Activated CD4-positive, alpha-beta memory T cell treated with anti-CD3 and anti-CD28 coated beads, Interleukin-2, amount 10 ng/mL, durations not matched to agents 7 days and 5 days (primary cell): Measurements from ENCODE around the gene NPAS3. TPM values are rescaled to one million over a fixed set of nuclear protein-coding genes. Genes with fewer than 3 reads are reported as not detected.

Source experiments
- CTCF ChIA-PET: fragments of 350-600 bp; sonication (Branson Sonifier 250); formaldehyde crosslinking; loops from one replicate; lab custom pipeline; 2021; ENCODE audit warnings: antibody characterized with exemption, inconsistent platforms; lab: Charles Lee
- POLR2A ChIA-PET: fragments of 350-600 bp; sonication (Branson Sonifier 250); formaldehyde crosslinking; loops from one replicate; lab custom pipeline; 2021; ENCODE audit warnings: antibody characterized with exemption; lab: Charles Lee
- DNase-seq: peaks from one replicate; pipeline ENCODE4 v3.0.0-alpha.2; 2020
- H3K27ac Mint-ChIP-seq: one replicate; pipeline ENCODE4 v1.8.0; 2021; ENCODE audit warnings: mild to moderate bottlenecking, mixed read lengths
- H3K27me3 Mint-ChIP-seq: one replicate; pipeline ENCODE4 v1.8.0; 2021; ENCODE audit warnings: mixed read lengths
- H3K36me3 Mint-ChIP-seq: one replicate; pipeline ENCODE4 v1.8.0; 2021; ENCODE audit warnings: low read depth, mixed read lengths
- H3K4me1 Mint-ChIP-seq: one replicate; pipeline ENCODE4 v1.8.0; 2021; ENCODE audit warnings: mixed read lengths
- H3K4me3 Mint-ChIP-seq: one replicate; pipeline ENCODE4 v1.8.0; 2021; ENCODE audit warnings: mild to moderate bottlenecking, mixed read lengths
- H3K9me3 Mint-ChIP-seq: one replicate; pipeline ENCODE4 v1.8.0; 2021; ENCODE audit warnings: mixed read lengths
- total RNA-seq, 2 experiments: library from RNA; stranded (reverse); gene quantifications; one replicate each; pipeline ENCODE4 v1.2.3, GENCODE V29; 2021

NPAS3 gene
- total RNA-seq, 2 experiments from 2014 or later = not detected

DNA sequence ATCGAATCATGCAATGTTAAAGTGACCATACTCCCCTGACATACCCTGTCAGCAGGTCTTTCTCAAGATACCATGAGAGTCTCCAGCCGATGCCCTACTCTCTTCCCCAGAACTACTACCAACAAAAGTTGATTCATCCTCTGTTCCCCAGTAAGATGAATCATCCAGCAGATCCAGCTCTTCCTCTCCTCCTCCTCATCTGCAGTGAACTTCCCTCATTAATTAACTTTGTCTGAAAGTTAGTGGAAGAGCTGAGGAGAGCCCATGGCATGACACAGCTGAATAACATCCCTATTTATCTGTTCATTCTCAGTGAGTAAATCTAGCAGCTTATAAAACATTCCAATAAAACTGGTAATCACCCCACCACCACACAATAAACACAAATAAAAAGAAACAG is 798.8 kb downstream of the NPAS3 start:
- H3K27me3 Mint-ChIP-seq = peaks cover 2% of the 10 kb centered on the region
- H3K4me3 Mint-ChIP-seq = no peak overlapping the region
- POLR2A ChIA-PET = no interaction called here
- no peaks in the 10 kb centered on the region for H3K9me3 Mint-ChIP-seq
- CTCF ChIA-PET = no interaction called here
- H3K27ac Mint-ChIP-seq = no peak overlapping the region
- H3K4me1 Mint-ChIP-seq = no peaks in the 10 kb centered on the region
- H3K36me3 Mint-ChIP-seq = no peaks in the 10 kb centered on the region
- DNase-seq = no peak

DNA sequence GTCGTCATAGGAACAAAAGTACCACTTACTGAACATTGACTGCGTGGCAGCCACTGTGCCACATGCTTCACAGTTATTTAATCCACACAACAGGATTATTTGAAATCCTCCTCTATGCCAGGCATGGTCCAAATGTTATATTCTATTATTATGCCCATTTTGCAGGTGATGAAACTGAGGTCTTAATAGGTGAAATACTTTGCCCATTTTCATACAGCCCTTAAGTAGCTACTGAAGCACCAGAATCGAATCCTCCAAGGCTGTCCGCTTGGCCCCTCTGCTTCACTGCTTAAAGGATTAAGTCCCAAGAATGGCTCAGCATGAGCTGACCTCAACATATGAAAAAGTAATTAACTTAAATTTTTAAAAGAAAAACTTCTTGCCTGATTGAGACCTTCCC is 799.4 kb downstream of the NPAS3 start:
- Mint-ChIP-seq H3K27ac (no peak overlapping the region), H3K9me3 (no peaks in the 10 kb centered on the region), H3K36me3 (no peaks in the 10 kb centered on the region), H3K27me3 (peaks cover 2% of the 10 kb centered on the region), H3K4me3 (no peak overlapping the region), H3K4me1 (no peaks in the 10 kb centered on the region)
- ChIA-PET POLR2A (no interaction called here), CTCF (no interaction called here)
- DNase-seq = no peak

DNA sequence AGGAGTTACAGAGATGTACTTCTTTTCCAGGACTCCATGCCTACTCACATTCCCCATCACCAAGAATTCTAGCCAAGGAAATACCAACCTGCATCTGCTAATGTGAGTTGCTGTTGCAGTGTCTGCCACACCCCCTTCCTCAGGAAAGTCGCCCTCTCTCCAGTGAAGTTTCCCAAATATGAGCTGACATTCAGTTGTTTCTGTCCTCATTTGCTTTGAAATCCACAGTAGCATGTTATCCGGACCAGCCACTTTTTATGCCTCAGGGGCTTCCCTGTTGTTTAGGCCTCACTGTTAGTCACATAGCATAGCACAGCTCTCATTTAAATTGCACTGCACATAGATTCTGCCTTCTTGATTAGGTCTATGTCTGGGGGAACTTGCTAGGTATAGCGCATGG is 799.8 kb downstream of the NPAS3 start:
- Mint-ChIP-seq H3K4me1 (no peaks in the 10 kb centered on the region), H3K36me3 (no peaks in the 10 kb centered on the region), H3K4me3 (no peak overlapping the region), H3K27me3 (peaks cover 2% of the 10 kb centered on the region), H3K27ac (no peak overlapping the region), H3K9me3 (no peaks in the 10 kb centered on the region)
- ChIA-PET POLR2A (no interaction called here), CTCF (no interaction called here)
- DNase-seq = no peak

DNA sequence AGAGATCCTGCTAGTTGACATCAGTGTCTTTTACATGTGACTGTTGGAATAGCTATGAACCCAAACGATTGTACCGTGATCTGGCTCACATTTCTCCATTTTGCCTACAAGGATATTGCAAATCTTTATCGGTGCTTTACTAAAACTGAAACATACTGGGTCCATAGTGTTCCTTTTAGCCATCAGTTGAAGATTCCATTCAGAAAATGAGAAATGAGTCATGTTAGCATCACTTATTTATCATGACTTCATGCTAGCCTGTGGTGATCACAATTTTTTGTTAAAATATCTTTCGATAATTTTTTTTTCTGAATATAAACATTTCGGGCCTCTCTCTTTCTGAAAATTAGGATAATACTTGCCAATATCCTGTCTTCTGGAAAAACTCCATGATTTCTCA is 801.9 kb downstream of the NPAS3 start:
- no peak overlapping the region for H3K27ac Mint-ChIP-seq
- POLR2A ChIA-PET = no interaction called here
- DNase-seq = no peak
- peaks cover 2% of the 10 kb centered on the region for H3K27me3 Mint-ChIP-seq
- H3K4me3 Mint-ChIP-seq = no peak overlapping the region
- no peaks in the 10 kb centered on the region for H3K36me3 Mint-ChIP-seq
- CTCF ChIA-PET = no interaction called here
- no peaks in the 10 kb centered on the region for H3K9me3 Mint-ChIP-seq
- no peaks in the 10 kb centered on the region for H3K4me1 Mint-ChIP-seq

DNA sequence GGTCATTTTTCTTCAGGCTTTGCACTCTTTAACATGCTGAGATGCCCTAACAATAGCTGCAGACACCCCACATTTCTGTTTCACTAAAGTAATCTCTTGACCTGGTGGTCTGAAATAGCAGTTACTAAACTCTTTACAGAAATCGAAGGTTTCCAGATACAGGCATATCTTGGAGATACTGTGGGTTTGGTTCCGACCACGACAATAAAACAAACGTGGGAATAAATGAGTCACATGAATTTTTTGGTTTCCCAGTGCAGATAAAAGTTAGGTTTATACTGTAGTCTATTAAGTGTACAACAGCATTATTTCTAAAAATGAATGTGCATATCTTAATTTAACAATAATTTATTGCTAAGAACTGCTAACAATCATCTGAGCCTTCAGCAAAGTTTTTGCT is 803.5 kb downstream of the NPAS3 start:
- ChIA-PET CTCF (no interaction called here), POLR2A (no interaction called here)
- Mint-ChIP-seq H3K4me3 (no peak overlapping the region), H3K27me3 (peaks cover 2% of the 10 kb centered on the region), H3K9me3 (no peaks in the 10 kb centered on the region), H3K27ac (no peak overlapping the region), H3K4me1 (no peaks in the 10 kb centered on the region), H3K36me3 (no peaks in the 10 kb centered on the region)
- DNase-seq = no peak

DNA sequence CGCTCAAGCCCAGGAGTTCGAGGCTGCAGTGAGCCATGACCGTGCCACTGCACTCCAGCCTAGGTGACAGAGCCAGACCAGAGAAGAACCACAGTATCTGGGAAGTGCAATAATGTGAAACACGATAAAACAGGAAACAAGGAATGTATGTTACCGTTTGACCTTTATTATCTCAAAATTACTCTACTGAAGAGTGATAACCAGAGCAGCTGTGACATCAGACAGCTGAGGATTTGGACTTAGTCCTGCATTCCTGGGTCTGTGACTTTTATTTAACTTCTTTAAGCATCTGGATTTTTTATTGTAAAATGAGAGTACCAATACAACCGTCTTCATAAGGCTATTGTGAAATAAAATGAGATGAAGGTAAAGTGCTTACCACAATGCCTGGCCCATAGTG is 806.5 kb downstream of the NPAS3 start:
- CTCF ChIA-PET = no interaction called here
- no peaks in the 10 kb centered on the region for H3K9me3 Mint-ChIP-seq

DNA sequence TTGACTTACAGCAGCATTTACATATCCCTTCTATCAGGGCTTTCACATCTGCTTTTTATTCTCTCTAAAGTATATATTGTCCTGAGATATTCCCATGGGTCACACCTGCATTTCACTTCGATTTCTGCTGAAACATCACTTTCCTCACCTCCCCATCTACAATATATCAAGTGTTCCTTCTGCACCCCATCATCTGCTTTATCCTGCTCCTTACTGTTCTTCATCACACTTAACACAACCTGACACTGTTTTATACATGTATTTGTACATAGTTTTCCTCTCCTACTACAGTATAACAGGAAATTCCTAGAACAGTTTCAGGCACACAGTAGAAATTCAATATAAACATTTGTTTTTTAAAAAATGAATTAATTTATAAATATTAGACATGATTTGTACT is 809.1 kb downstream of the NPAS3 start:
- Mint-ChIP-seq H3K27ac (no peak overlapping the region), H3K4me1 (no peaks in the 10 kb centered on the region), H3K9me3 (no peaks in the 10 kb centered on the region), H3K36me3 (no peaks in the 10 kb centered on the region), H3K4me3 (no peak overlapping the region), H3K27me3 (no peaks in the 10 kb centered on the region)
- POLR2A ChIA-PET = no interaction called here
- CTCF ChIA-PET = no interaction called here
- no peak for DNase-seq

More for the DNA sequence above, 806.5 kb downstream of the NPAS3 start:
- H3K4me3 Mint-ChIP-seq = no peak overlapping the region
- H3K27me3 Mint-ChIP-seq = no peaks in the 10 kb centered on the region
- H3K4me1 Mint-ChIP-seq = no peaks in the 10 kb centered on the region
- DNase-seq = no peak
- no peak overlapping the region for H3K27ac Mint-ChIP-seq
- POLR2A ChIA-PET = no interaction called here
- no peaks in the 10 kb centered on the region for H3K36me3 Mint-ChIP-seq

DNA sequence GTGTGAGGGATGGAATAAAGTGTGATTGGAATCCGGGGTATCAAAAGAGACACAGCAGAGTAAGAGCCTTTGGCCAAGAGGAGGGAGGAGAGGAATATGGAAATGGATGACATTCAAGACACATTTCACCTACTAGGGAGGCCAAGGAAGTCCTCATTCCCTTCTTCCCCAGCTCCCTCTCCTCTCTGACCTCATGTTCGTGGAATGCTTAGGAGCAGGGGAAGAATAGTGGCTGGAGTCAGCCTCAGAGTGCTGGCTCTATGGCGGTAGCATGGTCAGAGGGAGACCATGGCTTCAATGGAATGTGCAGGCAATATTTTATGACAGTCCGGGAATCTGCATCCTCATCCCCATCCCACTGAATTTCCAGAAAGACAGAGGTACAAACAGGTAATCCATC is 815.6 kb downstream of the NPAS3 start:
- Mint-ChIP-seq H3K27me3 (peaks cover 3% of the 10 kb centered on the region), H3K9me3 (no peaks in the 10 kb centered on the region), H3K27ac (no peak overlapping the region), H3K36me3 (no peaks in the 10 kb centered on the region), H3K4me1 (no peaks in the 10 kb centered on the region), H3K4me3 (no peak overlapping the region)
- ChIA-PET CTCF (no interaction called here), POLR2A (no interaction called here)
- no peak for DNase-seq

DNA sequence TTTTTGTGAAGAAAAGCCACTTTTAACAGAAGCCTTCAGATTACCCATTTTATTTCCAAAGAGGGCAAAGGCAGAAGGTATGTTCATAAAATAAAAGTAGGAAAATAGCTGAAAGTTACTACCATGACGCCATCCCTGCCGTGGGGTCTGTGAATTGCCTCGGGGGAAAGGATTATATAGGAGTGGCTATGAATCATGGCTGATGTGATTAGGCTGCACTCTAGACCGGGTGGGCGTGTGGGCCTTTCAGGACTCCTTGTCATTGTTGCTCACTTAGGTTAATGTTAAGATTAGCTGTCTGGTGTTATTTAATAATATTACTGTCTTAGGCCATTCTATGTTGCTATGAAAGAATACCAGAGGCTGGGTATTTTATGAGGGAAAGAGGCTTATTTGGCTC is 816.7 kb downstream of the NPAS3 start:
- no peak for DNase-seq
- Mint-ChIP-seq H3K9me3 (no peaks in the 10 kb centered on the region), H3K4me1 (no peaks in the 10 kb centered on the region), H3K27ac (no peak overlapping the region), H3K4me3 (no peak overlapping the region), H3K36me3 (no peaks in the 10 kb centered on the region), H3K27me3 (peaks cover 3% of the 10 kb centered on the region)
- ChIA-PET CTCF (interaction anchor here (1.1 kb wide), 1 partner anchor 38 kb away, joined by 3 read pairs; no protein-coding TSS in a partner anchor), POLR2A (no interaction called here)

DNA sequence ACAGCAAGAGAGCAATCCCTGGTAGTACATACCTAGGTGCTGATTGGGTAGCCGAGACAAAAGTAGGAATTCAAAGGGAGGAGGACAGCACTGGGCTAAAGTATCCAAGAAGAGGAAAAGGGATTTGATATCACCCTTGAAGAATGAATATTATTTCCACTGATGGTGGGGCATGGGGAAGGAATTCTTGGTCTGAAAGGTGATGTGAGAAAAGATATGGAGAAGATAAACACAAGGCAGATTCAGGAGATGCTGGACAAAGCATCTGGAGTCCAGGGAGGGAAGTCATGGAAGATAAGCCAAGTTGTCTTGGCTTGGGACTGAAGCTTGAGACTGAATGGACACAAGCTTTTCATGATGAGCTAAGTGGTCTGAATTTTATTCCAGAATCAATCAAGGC is 818.2 kb downstream of the NPAS3 start:
- H3K4me3 Mint-ChIP-seq = no peak overlapping the region
- ChIA-PET POLR2A (no interaction called here), CTCF (no interaction called here)
- no peak for DNase-seq
- H3K27ac Mint-ChIP-seq = no peak overlapping the region
- no peaks in the 10 kb centered on the region for H3K4me1 Mint-ChIP-seq
- no peaks in the 10 kb centered on the region for H3K36me3 Mint-ChIP-seq
- H3K27me3 Mint-ChIP-seq = peaks cover 5% of the 10 kb centered on the region
- H3K9me3 Mint-ChIP-seq = no peaks in the 10 kb centered on the region

DNA sequence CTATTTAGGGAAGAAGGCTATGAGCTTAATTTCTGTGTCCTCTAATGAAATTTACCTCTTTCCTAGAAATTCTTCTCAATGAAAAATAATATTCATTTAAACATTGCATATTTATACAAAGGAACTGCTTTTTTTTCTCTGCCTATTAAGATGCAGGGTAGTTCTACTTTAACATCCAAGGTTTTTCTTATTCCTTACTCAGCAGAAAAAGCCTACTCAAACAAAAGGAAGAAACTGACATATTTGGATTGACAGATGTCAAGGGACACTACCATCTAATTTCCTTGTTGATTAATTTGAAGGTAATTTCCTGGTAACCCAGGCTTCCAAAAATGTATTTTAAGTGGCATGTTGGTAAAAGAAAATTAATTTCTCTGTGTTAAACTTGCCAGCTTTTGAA is 819.9 kb downstream of the NPAS3 start:
- H3K4me3 Mint-ChIP-seq = no peak overlapping the region
- no peak for DNase-seq
- H3K9me3 Mint-ChIP-seq = no peaks in the 10 kb centered on the region
- POLR2A ChIA-PET = no interaction called here
- no peak overlapping the region for H3K27ac Mint-ChIP-seq
- no peaks in the 10 kb centered on the region for H3K4me1 Mint-ChIP-seq
- H3K27me3 Mint-ChIP-seq = peaks cover 6% of the 10 kb centered on the region
- CTCF ChIA-PET = no interaction called here
- no peaks in the 10 kb centered on the region for H3K36me3 Mint-ChIP-seq

DNA sequence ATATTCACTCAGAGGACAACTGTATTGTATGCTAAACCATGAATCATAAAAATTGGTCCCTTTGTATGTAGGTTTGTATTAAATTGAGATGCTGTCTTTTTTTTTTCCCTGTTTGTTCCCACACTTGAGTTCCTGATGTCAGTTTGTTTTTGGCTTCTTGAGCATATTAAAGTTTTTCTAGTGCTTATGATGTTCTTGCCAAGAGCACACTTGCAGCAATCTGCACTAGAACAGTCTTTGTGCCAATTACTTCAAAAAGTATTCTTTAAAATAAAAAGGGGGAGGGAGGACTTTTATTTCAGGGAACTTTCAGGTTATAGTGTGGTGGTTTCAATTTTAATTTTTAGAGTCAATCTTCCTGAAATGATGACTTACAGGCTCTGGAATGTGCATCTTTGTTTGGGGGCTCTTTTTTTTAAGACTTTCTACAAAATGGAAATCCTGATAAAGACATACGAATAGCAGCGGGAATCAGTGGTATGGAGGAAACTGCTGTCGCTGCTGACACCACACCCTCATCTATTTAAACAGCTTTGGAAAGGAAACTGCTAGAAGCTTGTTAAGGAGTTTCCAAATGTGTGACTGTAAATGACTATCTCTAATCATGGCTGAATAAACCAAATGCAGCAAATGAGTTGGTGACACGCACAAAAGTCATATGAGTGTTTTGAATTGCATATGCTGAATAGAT is 823.6 kb downstream of the NPAS3 start:
- DNase-seq = no peak
- ChIA-PET POLR2A (no interaction called here), CTCF (no interaction called here)
- Mint-ChIP-seq H3K4me3 (no peak overlapping the region), H3K4me1 (no peaks in the 10 kb centered on the region), H3K36me3 (no peaks in the 10 kb centered on the region), H3K27me3 (peaks cover 3% of the 10 kb centered on the region), H3K9me3 (no peaks in the 10 kb centered on the region), H3K27ac (no peak overlapping the region)

DNA sequence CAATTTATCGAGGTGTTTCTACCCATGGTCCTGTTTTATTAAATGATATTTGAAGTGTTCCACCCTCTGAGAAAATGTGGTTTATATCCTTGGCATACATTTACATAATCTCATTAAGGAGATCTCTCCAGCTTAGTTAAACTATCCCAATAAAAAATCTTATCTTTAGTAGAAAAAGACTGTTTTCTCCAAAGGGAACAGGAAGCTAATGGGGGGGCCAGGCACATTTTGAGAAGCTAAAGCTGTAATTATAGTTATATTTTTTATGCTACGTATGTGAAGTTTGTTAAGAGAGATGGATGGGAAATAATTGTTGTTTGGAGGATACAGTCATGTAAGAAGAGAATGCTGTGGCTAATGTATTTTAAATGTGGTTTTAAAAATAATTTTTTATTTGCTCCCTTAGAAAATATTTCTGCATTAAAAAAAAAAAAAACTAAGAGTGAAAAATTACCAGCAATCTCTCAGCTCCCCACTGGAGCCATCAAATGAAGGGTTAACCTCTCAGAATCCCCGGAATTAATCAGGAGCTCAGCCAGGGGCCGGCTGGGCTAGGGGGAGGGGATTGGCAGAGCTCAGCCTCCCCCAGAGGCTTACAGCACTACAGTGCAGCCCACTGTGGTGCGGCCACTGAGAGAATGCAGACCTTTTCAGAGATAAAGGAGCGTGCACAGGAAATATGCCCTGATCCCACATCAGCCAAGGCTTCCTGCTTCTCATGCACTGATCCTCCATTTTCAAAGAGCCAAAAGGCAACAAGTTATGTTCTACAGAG is 826.4 kb downstream of the NPAS3 start:
- Mint-ChIP-seq H3K9me3 (no peaks in the 10 kb centered on the region), H3K4me1 (no peaks in the 10 kb centered on the region), H3K36me3 (no peaks in the 10 kb centered on the region), H3K27ac (no peak overlapping the region), H3K4me3 (no peak overlapping the region), H3K27me3 (peaks cover 3% of the 10 kb centered on the region)
- ChIA-PET POLR2A (no interaction called here), CTCF (no interaction called here)
- no peak for DNase-seq
